Measurements from ENCODE around the gene PAN2. TPM values are rescaled to one million over a fixed set of nuclear protein-coding genes. Genes with fewer than 3 reads are reported as not detected.
"Not testable (repeated sequence)": the region's sequence is repeated elsewhere in the genome, so short reads cannot be mapped to it uniquely, and the experiment has no call there.

PAN2 gene
- total RNA-seq, 1 donor from 2014 or later: 31.3 TPM

DNA sequence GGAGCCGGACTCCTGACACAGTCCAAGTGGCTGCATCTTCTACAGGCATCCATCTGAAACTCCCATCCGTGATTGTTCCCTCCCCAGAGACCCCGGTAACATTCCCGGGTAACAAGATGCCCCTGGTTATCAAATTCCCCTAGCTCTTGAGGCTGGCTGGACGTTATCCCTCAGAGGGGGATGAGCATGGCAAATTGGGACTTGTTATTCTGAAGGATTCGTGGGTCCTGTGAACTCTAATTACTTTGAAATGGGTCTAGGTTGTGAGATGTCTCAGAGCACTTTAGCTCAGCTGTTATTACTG is 642 bp upstream of the PAN2 start:
- Mint-ChIP-seq H3K27me3 (no peaks in the 10 kb centered on the region), H3K4me1 (peaks cover 48% of the 10 kb centered on the region), H3K4me3 (peak overlapping the region; percentile 88), H3K27ac (peak overlapping the region; percentile 99), H3K9me3 (no peaks in the 10 kb centered on the region), H3K36me3 (ENCODE audit: low read depth) (peaks cover 7% of the 10 kb centered on the region)
- intact Hi-C loops (cut with micrococcal nuclease): loop anchor here (1.0 to 10.0 kb wide), 3 partner anchors 18 to 300 kb away; partner anchors contain the start of genes BAZ2A and STAT2
- DNase-seq: no peak

DNA sequence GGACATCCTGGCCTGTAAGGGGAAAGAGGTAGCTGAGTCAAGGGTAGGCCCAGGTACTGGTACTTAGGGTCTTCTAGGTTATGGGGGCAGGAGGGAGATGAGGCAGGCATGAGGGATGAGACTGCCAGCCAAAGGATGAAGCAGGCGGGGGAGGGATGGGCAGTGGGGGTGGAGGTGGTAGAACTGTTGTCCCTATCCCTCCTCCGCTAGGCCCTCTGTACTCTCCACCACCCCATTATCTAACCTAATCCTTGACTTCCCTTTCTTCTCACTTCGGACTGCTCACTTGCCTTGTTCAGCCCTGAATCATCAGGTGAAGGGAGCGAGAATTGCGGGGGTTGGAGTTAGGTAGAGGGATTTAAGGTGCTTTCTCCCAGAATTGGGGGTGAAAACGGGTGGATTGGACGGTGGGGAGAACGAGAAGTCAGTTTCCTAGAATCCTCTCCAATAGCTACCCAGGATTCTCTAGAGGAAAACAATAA is 562 bp downstream of the PAN2 start:
- H3K4me3 Mint-ChIP-seq: peak overlapping the region; percentile 88
- no peaks in the 10 kb centered on the region for H3K9me3 Mint-ChIP-seq
- peaks cover 36% of the 10 kb centered on the region for H3K4me1 Mint-ChIP-seq
- no peaks in the 10 kb centered on the region for H3K27me3 Mint-ChIP-seq
- H3K27ac Mint-ChIP-seq: peak overlapping the region; percentile 99
- no peak for DNase-seq
- intact Hi-C loops (cut with micrococcal nuclease): loop anchor here (1.0 to 10.0 kb wide), 4 partner anchors 33 to 302 kb away; partner anchors contain the start of genes BAZ2A, CS, SPRYD4 and TIMELESS
- H3K36me3 Mint-ChIP-seq (ENCODE audit: low read depth): no peaks in the 10 kb centered on the region

DNA sequence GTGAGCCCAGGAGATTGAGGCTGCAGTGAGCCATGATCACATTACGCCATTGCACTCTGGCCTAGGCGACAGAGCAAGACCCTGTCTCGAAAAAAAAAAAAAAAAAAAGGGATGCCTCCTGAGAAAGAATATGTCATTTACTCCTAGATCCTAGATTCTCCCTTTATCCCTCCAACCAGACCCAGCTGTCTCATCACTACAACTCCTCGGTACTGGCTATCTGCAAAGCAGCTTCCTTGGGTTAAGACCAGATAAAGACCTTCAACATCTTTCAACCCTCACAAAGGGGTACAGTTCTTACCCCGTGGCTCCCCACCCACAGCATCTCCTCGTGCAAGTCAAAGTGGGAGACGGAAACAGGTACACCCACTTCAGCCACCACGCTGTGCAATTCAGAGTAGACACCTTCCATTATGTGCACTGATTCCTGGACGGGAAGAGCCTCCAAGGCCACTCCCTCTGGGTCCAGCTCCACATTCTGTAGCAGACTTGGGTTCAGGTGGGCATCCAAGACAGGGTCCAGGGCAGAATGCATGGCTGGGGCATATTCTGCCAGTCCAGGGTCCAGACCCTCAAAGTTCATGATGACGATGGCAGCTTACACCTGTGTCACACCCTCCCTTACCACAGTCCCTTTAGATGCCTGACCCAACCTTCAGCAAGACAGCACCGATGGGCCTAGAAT is 1.1 kb downstream of the PAN2 start:
- intact Hi-C loops (cut with micrococcal nuclease): loop anchor here (1.0 to 10.0 kb wide), 4 partner anchors 32 to 302 kb away; partner anchors contain the start of genes BAZ2A, CS, SPRYD4 and TIMELESS
- peak; percentile 63 for DNase-seq
- no peaks in the 10 kb centered on the region for H3K27me3 Mint-ChIP-seq
- peaks cover 5% of the 10 kb centered on the region for H3K36me3 Mint-ChIP-seq (ENCODE audit: low read depth)
- peaks cover 31% of the 10 kb centered on the region for H3K4me1 Mint-ChIP-seq
- no peaks in the 10 kb centered on the region for H3K9me3 Mint-ChIP-seq
- peak overlapping the region; percentile 99 for H3K27ac Mint-ChIP-seq
- H3K4me3 Mint-ChIP-seq: peak overlapping the region; percentile 88

GRCh38 chr12:56330936-56331490 is 2.8 kb downstream of the PAN2 start:
- intact Hi-C loops (cut with micrococcal nuclease): loop anchor here (10.0 kb wide), 1 partner anchor 304 kb away; the partner anchor contains the start of gene BAZ2A
- Mint-ChIP-seq H3K27ac (peak overlapping the region; percentile 0), H3K27me3 (no peaks in the 10 kb centered on the region), H3K4me3 (no peak overlapping the region), H3K36me3 (ENCODE audit: low read depth) (peaks cover 17% of the 10 kb centered on the region), H3K9me3 (no peaks in the 10 kb centered on the region), H3K4me1 (peaks cover 24% of the 10 kb centered on the region)
- DNase-seq: no peak

- Mint-ChIP-seq H3K27me3 (no peaks in the 10 kb centered on the region), H3K27ac (no peak overlapping the region)
These were observed 7.3 kb downstream of the PAN2 start for GRCh38 chr12:56326533-56326932.

DNA sequence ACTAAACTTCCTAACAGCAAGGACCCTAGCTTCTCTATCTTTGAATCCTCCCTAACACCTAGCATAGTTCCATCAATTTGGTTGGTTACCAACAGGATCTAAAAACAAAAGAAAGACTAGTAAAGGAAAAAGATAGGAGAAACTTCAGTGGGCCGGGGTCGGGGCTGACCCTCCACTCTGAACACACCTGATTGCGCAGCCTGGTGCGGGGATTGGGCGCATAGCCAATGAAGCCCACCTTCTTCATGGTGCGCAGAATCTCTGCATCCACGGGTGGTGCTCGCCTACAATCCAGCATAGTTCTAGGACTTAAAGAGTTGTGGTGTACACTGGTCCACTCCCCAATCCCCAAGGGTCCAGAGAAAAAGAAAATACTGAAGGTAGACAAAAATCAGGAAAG is 7.7 kb downstream of the PAN2 start:
- Mint-ChIP-seq H3K4me3 (no peak overlapping the region), H3K4me1 (peaks cover 5% of the 10 kb centered on the region), H3K27me3 (no peaks in the 10 kb centered on the region), H3K36me3 (ENCODE audit: low read depth) (peaks cover 43% of the 10 kb centered on the region), H3K27ac (no peak overlapping the region), H3K9me3 (no peaks in the 10 kb centered on the region)
- no peak for DNase-seq
- intact Hi-C loops (cut with micrococcal nuclease): no loop called here

More at GRCh38 chr12:56326533-56326932, 7.3 kb downstream of the PAN2 start:
- intact Hi-C loops (cut with micrococcal nuclease): no loop called here
- Mint-ChIP-seq H3K4me1 (peaks cover 7% of the 10 kb centered on the region), H3K4me3 (no peak overlapping the region), H3K9me3 (no peaks in the 10 kb centered on the region), H3K36me3 (ENCODE audit: low read depth) (peaks cover 43% of the 10 kb centered on the region)
- no peak for DNase-seq

- intact Hi-C loops (cut with micrococcal nuclease): no loop called here
- H3K36me3 Mint-ChIP-seq (ENCODE audit: low read depth): peaks cover 47% of the 10 kb centered on the region
- no peaks in the 10 kb centered on the region for H3K9me3 Mint-ChIP-seq
- H3K4me1 Mint-ChIP-seq: peaks cover 5% of the 10 kb centered on the region
- H3K27ac Mint-ChIP-seq: no peak overlapping the region
- H3K27me3 Mint-ChIP-seq: no peaks in the 10 kb centered on the region
- no peak for DNase-seq
- no peak overlapping the region for H3K4me3 Mint-ChIP-seq
These were observed 9.6 kb downstream of the PAN2 start for GRCh38 chr12:56324206-56324605.

DNA sequence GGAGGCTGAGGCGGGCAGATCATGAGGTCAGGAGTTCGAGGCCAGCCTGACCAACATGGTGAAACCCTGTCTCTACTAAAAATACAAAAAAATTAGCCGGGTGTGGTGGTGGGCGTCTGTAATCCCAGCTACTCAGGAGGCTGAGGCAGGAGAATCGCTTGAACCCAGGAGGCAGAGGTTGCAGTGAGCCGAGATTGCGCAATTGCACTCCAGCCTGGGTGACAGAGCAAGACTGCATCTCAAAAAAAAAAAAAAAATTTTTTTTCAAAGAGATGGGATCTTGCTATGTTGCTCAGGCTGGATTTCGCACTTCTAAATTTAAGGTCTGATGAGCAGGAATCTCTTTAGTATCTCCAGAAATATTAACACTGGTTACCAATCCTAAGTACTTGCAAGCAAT is 12.2 kb downstream of the PAN2 start:
- H3K27ac Mint-ChIP-seq; H3K4me1 Mint-ChIP-seq; DNase-seq; H3K9me3 Mint-ChIP-seq; H3K27me3 Mint-ChIP-seq; H3K4me3 Mint-ChIP-seq; intact Hi-C loops (cut with micrococcal nuclease): not testable (repeated sequence)
- peaks cover 39% of the 10 kb centered on the region for H3K36me3 Mint-ChIP-seq (ENCODE audit: low read depth)

DNA sequence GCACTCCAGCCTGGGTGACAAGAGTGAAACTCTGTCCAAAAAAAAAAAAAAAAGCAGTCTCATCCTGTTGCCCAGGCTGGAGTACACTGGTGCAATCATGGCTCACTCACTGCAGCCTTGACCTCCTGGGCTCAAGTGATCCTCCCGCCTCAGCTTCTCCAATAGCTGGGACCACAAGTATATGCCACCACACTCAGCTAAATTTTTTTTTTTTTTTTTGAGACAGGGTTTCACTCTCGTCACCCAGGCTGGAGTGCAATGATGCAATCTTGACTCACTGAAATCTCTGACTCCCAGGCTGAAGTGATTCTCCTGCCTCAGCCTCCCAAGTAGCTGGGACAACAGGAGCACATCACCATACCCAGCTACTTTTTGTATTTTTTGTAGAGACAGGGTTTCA is 12.8 kb downstream of the PAN2 start:
- H3K9me3 Mint-ChIP-seq: no peaks in the 10 kb centered on the region
- peaks cover 35% of the 10 kb centered on the region for H3K36me3 Mint-ChIP-seq (ENCODE audit: low read depth)
- H3K27ac Mint-ChIP-seq: no peak overlapping the region
- no peak overlapping the region for H3K4me3 Mint-ChIP-seq
- DNase-seq: no peak
- H3K4me1 Mint-ChIP-seq: no peaks in the 10 kb centered on the region
- H3K27me3 Mint-ChIP-seq: no peaks in the 10 kb centered on the region
- intact Hi-C loops (cut with micrococcal nuclease): no loop called here

GRCh38 chr12:56317675-56318074 is 16.1 kb downstream of the PAN2 start:
- Mint-ChIP-seq H3K36me3 (ENCODE audit: low read depth) (peaks cover 22% of the 10 kb centered on the region), H3K9me3 (no peaks in the 10 kb centered on the region), H3K27ac (no peak overlapping the region), H3K4me1 (peaks cover 7% of the 10 kb centered on the region), H3K27me3 (no peaks in the 10 kb centered on the region), H3K4me3 (no peak overlapping the region)
- intact Hi-C loops (cut with micrococcal nuclease): loop anchor here (5.0 kb wide), 1 partner anchor 50 kb away; the partner anchor contains the start of gene COQ10A
- DNase-seq: no peak

DNA sequence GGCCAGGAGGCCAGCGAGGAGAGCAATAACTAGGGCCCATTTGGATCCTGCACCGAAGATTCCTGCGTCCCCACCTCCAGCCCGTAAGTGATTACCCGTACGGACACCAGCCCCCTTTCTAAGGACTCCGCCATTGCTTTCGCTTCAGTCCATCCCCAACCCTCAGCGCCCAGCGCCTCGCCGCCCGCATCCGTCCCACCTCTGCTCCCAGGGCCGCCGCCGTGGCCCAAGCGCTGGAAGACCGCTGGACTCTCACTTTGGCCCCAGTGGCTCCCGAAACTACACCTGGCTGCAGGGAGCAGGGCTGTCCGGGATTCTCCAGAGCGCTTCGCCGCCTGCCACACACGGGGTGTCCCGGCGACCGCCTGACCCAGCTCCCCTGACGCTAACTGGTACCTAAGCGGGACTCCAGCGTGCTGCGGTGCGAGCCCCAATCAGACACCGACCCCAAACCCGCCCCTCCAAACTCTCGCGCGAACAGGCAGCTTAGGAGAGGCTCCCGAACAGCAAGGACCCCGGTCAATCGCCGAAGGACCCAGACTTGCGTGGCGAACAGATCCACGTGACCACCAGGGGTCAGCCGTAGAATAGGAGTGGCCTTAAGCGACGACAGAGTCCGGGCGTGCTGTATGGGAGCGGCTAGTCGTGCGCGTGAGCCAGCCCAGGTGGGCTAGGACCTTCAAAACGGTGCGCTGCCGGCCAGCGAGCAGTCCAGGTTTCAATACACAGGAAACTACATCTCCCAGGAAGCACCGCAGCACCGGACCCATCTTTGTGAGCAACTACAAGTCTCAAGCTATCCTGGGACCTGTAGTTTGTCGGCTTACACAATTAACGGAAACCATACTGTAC is 18.0 kb downstream of the PAN2 start, which contains the start of gene CNPY2:
TSS of gene CNPY2 (minus strand) at position 367 of the 852 bp plus-strand sequence. CDS start 771 bp downstream, outside the sequence.
- peaks cover 22% of the 10 kb centered on the region for H3K36me3 Mint-ChIP-seq (ENCODE audit: low read depth)
- H3K27me3 Mint-ChIP-seq: no peaks in the 10 kb centered on the region
- H3K27ac Mint-ChIP-seq: peak within 1 kb of the TSS; percentile 98
- intact Hi-C loops (cut with micrococcal nuclease): loop anchor here (1.0 to 5.0 kb wide), 8 partner anchors 16 to 200 kb away; partner anchors contain the start of genes COQ10A, CS, IL23A and RPL41
- peak within 1 kb of the TSS; percentile 97 for H3K4me3 Mint-ChIP-seq
- DNase-seq: peak; percentile 97
- H3K9me3 Mint-ChIP-seq: no peaks in the 10 kb centered on the region
- peaks cover 7% of the 10 kb centered on the region for H3K4me1 Mint-ChIP-seq

- H3K4me3 Mint-ChIP-seq: peak overlapping the region; percentile 97
- intact Hi-C loops (cut with micrococcal nuclease): loop anchor here (5.0 kb wide), 1 partner anchor 48 kb away; the partner anchor contains the start of gene COQ10A
- no peaks in the 10 kb centered on the region for H3K9me3 Mint-ChIP-seq
- H3K27ac Mint-ChIP-seq: peak overlapping the region; percentile 98
- H3K4me1 Mint-ChIP-seq: peaks cover 7% of the 10 kb centered on the region
- H3K36me3 Mint-ChIP-seq (ENCODE audit: low read depth): peaks cover 28% of the 10 kb centered on the region
- no peak for DNase-seq
- no peaks in the 10 kb centered on the region for H3K27me3 Mint-ChIP-seq
These were observed 18.6 kb downstream of the PAN2 start for GRCh38 chr12:56315249-56315621.

GRCh38 chr12:56311003-56311402 is 22.8 kb downstream of the PAN2 start:
- peaks cover 33% of the 10 kb centered on the region for H3K36me3 Mint-ChIP-seq (ENCODE audit: low read depth)
- H3K27ac Mint-ChIP-seq: no peak overlapping the region
- intact Hi-C loops (cut with micrococcal nuclease): no loop called here
- H3K9me3 Mint-ChIP-seq: no peaks in the 10 kb centered on the region
- DNase-seq: no peak
- H3K4me3 Mint-ChIP-seq: no peak overlapping the region
- peaks cover 7% of the 10 kb centered on the region for H3K4me1 Mint-ChIP-seq
- no peaks in the 10 kb centered on the region for H3K27me3 Mint-ChIP-seq

Measured in activated CD4-positive, alpha-beta T cell treated with anti-CD3 and anti-CD28 coated beads, Interleukin-2, amount 10 ng/mL, durations not matched to agents 24 days and 14 days (primary cell).